ENCODE measurements around the gene DMRT1. TPM values are rescaled to one million over a fixed set of nuclear protein-coding genes. Genes with fewer than 3 reads are reported as not detected.

DMRT1 gene
- total RNA-seq = not detected in 2 replicates

GRCh38 chr9:841371-842209 lies at the start of gene DMRT1:
TSS of gene DMRT1 (plus strand) at chr9:841697. CDS start at chr9:841839, 142 bp downstream.

GRCh38 chr9:976258-976942 lies 134.9 kb downstream of the DMRT1 start, which contains the start of gene DMRT3:
TSS of gene DMRT3 (plus strand) at chr9:976655. CDS start at chr9:977002, 347 bp downstream.

Other genes with a start within 250 kb of the DMRT1 start
- not detected in 2 replicates for gene DMRT3, start 135.0 kb downstream of the DMRT1 start, total RNA-seq
- gene DMRT2, start 208.7 kb downstream of the DMRT1 start, total RNA-seq = not detected in 2 replicates